ENCODE results near the gene IER5L.
"Not testable (repeated sequence)": the region's sequence is repeated elsewhere in the genome, so short reads cannot be mapped to it uniquely, and the experiment has no call there.

- not testable (repeated sequence) for TF ChIP-seq ATF3 (IDR thresholded peaks at IDR 0.05; ENCODE audit: insufficient read depth, low read depth, low read length); ZNF274 (IDR thresholded peaks at IDR 0.05; ENCODE audit: borderline replicate concordance, extremely low read depth, low read length)
These were observed 11.9 kb upstream of the IER5L start for GRCh38 chr9:129189971-129190370.
